GM12891 (cell line): ENCODE measurements around the gene CTAGE4.
"Not testable (repeated sequence)": the region's sequence is repeated elsewhere in the genome, so short reads cannot be mapped to it uniquely, and the experiment has no call there.

ENCODE experiments used
- POLR2A ChIP-seq: IDR thresholded peaks from 2 replicates; pipeline ENCODE4 v1.6.1; 2011; ENCODE audit warnings: low read depth, low read length, control low read depth
- POLR2AphosphoS5 ChIP-seq: IDR thresholded peaks from 2 replicates; pipeline ENCODE4 v1.6.1; 2011; ENCODE audit warnings: low read depth, low read length, control low read depth
- TAF1 ChIP-seq: IDR thresholded peaks from 2 replicates; pipeline ENCODE4 v1.6.1; 2011; ENCODE audit warnings: low read depth, low read length, control low read depth

- not testable (repeated sequence) for TF ChIP-seq POLR2AphosphoS5, POLR2A, TAF1
These were observed 4.1 kb upstream of the CTAGE4 start for GRCh38 chr7:144179165-144179479.
